ENCODE data around the gene MAFG.

MAFG gene

DNA sequence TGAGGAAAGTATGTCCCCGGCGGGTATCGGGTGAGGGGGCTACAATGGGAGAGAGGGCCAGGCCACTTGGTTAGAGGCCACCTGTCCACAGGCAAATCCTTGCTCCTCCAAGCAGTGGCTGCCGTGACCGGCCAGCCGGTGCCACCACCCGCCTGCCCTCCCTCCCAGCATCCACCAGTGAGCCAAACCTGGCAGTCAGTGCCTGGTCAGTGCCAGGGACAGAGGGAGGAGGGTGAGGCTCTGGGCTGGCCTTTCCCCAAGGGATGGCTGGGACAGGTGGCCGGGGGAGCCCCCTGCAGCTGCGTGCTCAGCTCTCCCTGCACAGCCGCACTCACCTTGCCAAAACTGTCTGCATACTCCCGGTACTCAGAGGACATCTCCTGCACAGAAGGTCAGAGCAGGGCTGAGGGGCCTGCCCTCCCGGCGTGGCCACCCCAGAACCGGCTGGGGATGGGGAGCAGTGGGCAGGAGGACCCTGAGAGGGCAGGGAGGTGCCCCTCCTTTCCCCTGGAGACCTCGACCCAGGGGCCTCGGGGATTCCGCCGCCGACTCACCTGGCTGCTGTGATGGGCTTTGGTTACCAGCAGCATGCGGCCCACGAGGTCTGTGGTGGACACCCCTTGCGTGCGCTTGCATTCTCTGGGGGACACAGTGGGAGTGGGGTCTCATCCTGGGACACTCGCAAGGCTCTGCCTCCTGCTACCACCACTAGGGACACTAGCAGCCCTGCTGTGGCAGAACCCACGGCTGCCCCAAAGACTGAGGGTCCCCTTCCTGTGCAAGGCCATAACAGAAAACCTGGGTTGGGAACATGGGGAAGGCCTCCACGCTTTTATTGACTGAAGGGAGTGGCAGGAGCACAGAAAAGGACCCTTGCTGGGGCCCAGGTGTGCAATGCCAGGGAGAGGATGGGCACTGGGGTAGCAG lies 20.1 kb downstream of the MAFG start:
- no peak for DNase-seq

DNA sequence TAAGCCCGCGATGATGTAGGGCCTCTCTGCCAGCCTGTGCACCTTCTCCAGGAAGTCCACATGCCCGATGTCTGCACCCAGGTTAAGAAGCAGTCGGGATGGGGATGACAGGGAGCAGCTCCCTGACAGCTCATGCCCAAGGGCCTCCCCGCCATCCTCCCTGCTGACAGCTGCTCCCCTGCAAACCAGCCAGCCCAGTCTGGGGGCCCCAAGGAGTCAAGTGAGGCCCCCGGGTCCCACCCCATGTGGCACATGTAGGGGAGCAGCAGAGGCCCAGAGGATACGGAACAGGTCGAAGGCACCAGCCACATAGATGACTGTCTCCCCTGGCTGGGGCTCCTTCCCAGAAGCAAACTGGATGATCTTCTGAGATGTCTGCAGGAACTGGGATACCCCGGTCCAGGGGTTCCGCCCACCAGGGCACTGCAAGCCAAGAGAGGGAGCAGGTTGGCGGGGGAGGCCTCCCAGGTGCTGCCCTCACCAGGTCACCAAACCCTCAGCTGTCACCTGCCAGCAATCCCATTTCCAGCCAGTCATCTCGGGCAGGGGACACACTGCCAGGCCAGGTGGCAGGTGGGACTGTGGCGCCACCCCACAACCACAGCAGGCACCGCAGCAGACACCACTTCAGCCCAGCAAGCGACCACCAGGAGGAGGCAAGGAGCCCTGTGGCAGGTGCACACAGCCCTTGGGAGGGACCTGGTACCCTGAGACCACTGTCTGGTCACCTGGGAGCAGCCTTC lies 20.9 kb downstream of the MAFG start:
- DNase-seq = no peak

DNA sequence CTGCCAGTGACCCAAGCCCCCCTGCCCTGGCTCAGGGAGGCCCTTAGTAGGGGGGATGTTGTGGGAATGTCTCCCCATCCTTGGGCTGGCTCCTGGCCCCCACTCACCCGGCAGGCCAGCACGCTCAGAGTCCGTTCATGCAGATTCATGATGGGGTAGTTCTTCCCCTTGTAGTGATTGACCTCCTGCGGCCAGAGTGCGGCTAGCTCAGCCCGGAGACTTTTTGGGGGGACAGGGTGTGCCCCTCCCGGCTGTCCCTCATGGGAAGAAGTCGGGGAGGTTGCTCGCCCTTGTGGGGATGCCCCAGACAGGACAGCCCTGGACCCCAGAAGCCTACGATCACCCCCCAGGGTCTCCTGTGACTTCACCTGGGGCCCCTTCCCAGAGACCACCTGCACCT lies 21.5 kb downstream of the MAFG start:
- no peak for DNase-seq

DNA sequence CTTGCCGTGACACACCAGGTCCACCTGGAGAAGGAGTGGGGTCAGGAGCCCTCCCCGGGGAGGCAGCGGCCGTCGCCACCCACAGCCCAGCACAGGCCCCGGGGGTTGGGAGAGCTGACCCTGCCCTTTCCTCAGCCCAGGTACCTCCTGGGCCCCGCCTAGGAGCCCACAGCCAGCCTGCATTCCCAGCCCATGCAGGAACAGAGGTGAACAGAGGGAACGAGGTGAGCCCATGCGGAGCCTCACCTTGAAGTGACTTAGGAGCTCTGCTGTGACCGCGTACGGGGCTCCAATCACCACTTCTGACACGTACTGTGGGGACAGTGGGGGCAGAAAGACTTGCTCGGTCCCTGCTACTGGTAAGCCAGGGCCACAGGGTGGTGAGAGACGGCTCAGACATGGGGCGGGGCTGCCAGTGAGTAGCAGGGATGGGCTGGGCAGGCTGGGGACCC lies 22.1 kb downstream of the MAFG start:
- DNase-seq = no peak

DNA sequence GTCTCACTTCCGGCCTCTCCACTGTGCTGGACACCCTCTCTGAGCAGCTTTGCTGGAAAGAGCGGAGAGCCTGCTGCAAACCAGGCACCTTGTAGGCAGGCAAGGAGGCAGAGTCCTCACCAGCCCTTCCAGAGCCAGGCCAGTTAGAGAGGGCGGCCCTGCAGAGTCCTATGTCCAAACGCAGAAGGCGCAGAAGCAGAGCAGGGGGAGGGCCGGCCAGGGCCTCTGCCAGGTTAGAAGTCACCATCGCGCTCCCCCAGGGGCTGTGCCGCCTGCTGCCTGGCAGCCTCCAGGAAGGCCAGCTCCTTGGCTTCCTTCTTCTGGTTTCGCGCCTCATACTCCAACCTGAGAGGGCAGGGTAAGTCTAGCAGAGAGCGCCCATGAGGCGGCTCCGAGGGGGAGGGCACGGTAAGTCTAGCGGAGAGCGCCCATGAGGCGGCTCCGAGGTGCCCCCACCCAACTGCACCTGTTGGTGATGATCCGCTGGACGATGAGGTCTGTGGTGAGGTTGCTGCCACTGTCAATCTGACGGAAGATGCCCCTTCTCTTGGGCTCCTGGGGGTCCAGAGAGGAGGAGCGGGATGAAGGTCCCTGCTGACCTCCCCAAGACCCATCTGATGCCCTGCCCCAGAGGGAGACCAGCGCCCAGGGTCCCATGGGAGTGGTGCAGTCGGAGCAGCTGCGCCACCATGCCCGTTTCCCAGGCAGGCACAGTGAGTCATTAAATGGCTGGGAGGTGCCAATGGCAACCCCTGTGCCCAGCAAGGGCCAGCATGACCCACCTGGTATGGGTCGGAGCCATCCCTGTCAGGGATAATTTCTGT lies 22.7 kb downstream of the MAFG start:
- DNase-seq = no peak

DNA sequence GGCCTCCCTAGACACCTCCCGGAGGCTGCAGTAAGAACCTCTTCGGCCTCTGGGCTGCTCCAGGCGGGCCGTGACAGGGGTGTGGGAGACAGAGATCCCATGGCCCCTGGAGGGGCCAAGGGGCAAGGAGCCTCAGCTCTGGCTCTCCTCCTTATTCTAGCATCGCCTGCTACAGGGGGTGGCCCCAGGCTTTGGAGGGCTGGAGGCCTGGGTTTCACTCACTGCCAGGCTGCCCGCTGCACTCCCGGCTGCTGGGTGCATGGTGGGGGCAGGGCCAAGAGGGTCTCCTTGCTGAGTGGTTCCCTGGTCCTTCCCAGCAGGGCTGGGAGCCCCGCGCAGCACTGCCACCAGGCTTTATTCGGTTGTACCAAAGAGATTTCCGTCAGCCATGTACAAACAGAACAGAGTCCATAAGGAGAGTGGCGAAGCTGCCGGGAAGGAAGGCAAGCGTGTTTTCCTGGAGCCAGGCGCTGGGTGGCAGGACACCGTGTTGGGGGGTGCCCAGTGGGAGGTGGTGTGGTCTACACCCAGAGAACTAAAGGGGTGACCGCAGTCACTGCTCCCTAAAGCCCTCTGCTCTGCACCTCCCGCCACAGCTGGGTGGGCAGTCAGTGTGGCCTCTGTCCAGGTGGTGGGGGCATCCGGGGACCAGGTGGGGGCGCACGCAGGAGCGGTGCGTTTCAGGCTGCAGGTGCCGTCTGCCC lies 23.5 kb downstream of the MAFG start:
- DNase-seq = no peak

DNA sequence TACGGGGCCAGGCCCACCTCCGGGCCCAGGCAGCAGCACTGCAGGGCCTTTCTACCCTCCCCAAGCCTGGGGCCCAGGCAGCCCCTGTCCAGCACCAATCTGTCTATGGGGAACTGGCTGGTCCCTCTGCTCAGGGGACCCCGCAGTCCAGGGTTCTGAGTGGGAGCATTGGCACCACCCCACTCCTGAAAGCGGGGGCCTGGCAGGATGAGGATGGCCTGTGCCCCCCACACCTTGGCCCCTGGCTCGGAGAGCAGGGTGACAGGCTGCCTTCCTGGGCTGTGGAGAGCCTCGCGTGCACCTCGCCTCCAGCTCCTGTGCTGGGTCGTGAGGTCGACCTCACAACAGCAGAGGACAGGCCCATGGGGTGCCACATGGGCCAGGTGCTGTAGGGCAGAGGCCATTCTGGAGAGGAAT lies 24.1 kb downstream of the MAFG start:
- DNase-seq = no peak

DNA sequence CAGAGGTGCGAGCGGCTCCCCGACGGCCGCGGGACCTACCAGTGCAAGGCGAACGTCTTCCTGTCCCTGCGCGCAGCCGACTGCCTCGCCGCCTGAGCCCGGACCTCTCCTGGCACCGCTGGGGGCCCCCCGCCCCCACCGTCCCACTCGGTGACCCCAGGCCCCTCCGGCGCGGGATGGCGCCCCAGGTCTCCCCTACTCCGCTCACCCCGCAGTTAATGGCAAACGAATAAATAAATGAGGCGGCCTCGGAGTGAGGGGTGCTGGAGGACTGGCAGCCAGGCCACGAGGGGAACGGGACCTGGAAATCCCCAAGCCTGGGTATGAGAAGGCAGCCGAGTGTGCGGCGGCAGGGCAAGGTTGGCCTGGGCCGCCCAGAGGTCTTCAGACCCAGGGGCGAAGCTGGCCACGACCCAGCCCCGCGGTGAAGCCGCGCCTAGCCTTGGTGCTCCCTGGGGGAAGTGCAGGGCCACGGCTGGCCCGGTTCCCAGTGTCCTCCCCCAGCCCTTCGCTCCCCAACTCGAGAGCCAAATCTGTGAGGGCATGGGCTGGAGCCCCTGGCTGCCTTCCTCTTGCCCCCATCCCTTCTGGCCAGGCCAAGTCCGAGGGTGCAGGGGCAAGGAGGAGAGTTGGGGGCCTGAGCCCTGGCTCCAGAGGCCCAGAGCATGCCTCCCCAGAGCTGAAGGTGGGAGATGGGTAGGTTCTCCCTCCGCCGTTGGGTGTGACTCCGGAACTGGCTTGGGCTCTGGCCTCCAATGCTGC lies 24.7 kb downstream of the MAFG start:
- DNase-seq = no peak

DNA sequence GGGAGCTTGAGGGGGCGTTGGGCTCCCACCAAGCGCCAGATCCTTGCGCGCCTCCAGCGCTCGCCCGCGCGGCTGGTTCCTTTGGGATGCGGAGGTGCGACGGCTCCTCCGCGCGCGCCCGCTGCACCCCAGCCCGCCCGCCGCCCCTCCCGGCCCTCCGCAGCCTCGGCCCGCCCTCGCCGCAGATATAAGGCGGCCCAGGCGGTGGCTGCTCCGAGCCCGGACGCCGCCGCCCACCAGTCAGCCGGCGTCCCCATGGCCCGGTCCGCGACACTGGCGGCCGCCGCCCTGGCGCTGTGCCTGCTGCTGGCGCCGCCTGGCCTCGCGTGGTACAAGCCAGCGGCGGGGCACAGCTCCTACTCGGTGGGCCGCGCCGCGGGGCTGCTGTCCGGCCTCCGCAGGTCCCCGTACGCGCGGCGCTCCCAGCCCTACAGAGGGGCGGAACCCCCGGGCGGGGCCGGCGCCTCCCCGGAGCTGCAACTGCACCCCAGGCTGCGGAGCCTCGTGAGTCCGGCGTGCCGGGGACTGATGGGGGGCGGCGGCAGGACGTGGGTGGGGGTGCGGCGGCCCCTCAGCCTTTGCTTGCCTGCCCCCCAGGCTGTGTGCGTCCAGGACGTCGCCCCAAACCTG lies 25.4 kb downstream of the MAFG start, which contains the start of gene NPB:
Gene NPB (plus strand): TSS at position 216 of the 630 bp plus-strand sequence. CDS start 40 bp downstream, at position 256.
- DNase-seq = no peak

DNA sequence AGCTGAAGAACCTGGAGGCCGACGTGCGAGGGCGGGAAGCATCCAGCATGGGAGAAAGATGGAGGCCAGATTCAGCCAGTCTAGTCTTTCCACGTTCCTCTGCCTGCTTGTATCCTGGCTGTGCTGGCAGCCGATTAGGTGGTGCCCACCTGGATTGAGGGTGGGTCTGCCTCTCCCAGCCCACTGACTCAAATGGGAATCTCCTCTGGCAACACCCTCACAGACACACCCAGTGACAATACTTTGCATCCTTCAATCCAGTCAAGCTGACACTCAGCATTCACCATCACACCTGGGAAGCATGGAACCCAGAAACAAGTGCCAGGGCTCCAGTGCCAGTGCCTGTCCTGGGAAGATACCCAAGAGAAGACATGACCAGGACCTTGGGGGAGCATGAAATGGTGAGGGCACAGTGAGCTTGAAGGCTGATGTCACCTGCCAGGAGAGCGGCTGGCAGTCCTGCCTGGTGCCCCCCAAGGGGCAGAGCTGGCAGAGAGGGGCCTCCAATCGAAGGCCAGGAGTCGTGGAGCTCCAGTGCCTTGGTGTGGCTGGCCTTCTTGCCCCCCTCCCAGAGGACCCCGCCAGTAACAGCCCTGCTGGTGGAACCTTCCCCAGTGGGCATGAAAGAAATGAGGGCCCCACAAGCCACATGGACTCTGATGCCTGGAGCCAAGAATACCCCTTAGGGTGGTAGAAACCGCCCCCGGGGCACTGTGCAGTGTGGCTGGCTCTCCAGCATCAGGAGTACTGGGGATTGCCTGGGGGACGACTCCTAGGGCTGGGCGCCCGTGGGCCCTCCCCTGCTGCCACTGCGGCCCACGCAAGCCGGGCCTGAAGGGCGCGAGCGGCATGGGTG lies 26.1 kb downstream of the MAFG start:
- no peak for DNase-seq

DNA sequence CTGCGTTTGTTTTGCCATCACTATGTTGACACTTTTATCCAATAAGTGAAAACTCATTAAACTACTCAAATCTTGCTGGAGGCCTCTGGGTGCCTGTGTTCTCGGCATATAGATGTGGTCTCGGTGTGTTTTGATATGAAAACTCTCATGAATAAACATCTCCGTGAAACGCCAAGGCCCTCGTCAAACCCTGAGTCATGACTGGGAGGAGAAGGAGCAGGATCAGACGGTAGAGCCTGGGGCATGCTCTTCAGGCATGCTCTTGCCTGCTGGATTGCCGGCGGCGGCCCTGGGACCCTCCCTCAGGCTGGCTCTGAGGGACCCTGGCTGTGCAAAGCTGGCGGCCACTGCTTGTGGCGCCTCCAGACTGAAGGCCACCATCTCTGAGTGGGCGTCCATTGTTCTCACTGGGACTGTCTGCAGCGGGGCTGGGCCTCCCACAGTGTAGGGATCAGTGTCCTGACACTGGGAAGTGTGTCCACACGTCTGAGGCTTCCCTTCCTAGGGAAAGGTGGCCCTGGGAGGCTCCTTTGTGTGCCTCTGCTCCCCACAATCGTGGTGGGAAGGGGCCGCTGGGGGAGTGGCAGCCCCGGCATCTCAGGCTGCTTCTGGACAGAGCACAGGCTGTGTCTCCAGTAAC lies 27.2 kb downstream of the MAFG start:
- no peak for DNase-seq

DNA sequence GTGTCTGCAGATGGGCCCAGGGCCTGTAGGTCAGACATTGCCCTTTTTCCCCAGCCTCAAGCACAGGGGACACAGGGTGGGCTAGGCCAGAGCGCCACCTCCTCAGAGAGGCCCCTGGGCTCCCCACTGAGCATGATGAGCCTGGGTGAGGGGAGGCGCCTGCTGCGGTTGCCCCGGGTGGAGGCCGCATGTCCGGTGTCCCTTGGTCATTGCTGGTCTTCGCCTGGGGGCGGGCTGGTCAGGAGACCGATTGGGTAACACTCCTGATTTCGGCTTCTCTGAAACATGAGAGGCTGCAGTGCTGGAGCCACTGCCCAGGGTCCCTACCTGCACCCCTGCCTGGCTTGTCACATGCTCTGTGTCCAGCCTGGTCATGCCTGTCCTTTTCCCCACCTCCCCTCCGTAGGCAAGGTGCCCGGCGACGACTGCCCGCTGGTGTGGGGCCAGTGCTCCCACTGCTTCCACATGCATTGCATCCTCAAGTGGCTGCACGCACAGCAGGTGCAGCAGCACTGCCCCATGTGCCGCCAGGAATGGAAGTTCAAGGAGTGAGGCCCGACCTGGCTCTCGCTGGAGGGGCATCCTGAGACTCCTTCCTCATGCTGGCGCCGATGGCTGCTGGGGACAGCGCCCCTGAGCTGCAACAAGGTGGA lies 27.9 kb downstream of the MAFG start:
- DNase-seq = no peak

DNA sequence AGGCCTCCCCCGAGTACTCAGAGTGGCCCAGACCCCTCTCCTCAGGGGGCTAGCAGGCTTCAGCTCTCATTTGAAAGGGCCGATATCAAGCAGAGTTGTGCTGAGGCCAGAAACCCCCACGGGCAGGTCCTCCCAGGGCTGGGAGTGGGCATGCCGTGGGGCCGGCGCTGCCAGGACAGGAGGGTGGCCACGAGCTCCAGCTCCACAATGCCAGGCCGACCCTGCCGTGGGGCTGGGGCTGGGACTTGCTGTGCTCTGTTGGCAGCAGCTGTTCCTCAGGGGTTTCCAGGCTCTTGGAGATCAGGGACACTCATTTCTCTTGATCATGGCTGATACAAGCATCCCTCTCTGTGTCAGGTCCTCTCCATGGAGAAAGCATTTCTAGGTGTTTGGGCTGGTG lies 28.6 kb downstream of the MAFG start:
- DNase-seq = no peak

DNA sequence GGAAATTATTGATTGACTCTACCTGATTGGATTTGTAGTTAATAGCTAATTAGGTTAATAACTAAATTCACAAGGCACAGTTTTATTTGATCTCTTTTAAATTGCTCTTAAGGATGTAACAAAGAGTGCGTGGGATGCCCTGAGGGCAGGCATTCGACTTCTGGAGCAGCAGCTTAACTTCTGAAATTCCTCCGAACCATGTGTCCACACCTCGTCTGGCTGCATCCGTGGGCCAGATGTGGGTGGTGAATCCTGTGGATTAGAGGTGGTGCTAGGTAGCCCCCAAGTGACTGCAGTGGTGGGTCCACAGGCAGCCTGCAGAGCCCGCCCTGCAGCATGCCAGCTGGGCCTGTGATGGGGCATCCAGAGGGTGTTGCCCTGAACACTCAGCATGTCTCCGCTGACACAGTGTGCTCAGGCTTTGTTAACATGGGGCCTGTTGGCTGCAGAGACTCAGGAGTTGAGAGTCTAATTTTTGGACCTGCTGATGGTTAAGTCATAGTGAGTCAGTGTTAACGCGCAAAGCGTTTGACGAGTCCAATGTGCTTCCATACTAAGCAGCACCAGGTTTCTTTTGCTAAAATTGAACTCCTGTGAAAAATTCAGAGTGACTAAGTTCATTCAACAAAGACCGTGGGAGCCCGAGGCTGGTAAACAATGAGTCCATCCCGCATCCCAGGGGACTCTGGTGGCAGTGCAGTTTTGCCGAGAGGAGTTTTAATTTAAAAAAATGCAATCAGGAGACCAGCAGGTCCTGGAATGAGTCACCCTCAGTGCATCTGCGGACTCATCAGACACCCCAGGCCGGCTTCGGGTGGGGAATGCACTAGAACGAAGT lies 29.3 kb downstream of the MAFG start:
- no peak for DNase-seq

DNA sequence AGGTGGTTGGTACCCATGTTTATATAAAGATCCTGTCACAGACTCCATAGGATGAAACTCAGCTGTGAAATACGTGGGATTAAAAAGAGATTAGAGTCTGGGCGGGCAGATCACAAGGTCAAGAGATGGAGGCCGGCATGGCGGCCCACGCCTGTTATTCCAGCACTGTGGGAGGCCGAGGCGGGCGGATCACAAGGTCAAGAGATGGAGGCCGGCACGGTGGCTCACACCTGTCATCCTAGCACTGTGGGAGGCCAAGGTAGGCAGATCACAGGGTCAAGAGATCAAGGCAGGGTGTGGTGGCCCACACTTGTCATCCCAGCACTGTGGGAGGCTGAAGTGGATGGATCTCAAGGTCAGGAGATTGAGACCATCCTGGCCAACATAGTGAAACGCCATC lies 32.1 kb downstream of the MAFG start:
- DNase-seq = no peak

DNA sequence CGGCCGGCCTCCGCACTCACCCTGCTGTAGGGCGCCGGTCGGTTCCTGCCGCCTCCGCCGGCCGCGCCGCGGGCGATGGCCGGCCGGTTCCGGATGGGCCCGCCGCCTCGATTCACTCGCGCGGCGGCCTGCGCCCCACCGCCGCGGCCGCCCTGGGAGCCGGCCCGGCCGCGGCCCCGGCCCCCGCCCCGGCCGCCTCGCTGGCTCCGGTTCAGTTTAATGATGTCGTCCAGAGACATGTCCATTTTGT lies 36.3 kb downstream of the MAFG start:
- DNase-seq = no peak

DNA sequence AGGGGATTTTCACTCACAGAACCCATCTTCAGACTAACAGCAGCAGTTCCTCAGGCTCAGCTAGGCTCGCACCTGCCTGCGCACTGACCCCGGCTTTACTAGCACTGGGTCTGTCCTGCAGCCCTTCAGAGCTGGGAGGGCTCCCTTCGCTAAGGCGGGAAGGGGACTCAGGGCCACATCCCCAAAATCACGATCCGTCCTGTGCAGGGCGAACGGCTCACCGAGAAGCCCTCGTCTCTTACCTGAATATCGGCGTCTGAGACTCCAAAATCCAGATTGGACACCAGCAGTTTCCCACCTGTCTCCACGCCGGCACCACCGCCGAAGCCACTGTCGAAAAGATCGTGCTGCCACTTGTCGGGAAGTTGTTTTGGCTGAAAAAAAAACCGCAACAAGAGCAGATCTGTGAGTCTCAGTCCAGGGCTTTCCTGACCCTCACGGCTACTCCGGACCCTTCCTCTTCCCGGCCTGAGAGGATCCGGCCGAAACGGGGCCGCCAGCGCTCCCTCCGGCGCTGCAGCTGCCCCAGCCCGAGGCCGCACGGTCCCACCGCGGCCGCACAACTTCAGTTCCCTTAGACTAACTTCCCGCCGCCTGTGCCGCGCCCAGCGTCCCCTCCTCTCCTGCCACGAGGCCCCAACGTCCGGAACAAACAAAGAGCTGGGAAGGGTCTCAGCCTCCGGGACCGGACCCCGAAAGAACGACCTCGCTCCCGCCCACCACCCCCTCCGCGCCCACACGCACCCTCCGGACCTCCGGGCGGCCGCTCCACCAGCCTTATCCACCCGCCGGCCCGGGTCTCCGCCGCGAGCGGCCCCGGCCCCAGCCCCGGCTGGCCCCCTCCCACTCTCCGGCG lies 36.9 kb downstream of the MAFG start:
- no peak for DNase-seq

Data from NCI-H1694 (cell line).